Measurements from ENCODE around the gene CPED1.
"Not testable (repeated sequence)": the region's sequence is repeated elsewhere in the genome, so short reads cannot be mapped to it uniquely, and the experiment has no call there.

Gene CPED1

DNA sequence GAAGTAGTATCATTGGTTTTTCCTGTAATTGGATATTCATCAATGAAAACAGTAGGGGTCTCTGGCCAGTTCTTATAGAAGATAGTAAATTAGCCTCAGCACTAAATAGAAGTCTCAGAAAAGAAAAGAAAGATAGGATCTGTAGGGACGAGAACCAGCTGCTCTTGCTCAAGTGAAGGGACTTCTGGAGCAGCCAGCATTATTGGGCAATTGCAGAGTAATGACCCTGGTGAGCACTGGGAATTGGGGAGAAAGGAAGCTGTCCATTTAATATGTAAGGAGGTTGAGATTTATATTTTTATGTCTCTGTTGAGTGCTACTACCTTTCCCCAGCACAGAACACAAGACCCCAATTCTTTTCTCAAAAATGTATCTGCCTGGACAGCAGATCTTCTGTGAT, 279.1 kb downstream of the CPED1 start:
- DNase-seq: no peak

DNA sequence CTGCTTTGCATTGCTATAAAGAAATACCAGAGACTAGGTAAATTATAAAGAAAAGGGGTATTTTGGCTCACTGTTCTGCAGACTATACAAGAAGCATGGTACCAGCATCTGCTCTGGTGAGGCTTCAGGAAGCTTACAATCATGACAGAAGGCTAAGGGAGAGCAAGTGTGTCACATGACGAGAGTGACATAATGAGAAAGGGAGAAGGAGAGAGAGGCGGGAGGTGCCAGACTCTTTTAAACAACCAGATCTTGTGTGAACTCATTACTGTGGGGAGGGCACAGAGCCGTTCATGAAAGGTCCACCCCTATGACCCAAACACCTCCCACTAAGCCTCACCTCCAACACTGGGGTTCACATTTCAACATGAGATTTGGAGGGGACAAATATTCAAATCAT, 281.3 kb downstream of the CPED1 start:
- no peak for DNase-seq

DNA sequence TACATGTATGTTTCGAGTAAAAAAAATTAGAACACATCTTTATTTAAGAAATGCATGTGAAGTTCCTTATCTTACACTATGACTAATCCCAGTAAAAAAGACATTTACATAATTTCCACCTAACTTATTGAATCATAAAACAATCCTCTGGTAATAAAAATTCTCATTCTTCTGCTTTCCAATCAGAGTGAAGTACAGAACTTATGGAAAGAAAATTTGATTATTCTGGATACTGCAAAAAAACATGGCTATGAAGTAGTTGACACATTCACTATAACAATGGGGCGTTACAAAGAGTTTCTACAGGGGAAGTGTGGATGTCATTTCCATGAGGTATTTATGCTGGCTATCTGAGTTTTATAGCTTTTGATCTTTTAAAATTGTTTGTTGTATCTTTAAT, 282.6 kb downstream of the CPED1 start:
- no peak for DNase-seq

DNA sequence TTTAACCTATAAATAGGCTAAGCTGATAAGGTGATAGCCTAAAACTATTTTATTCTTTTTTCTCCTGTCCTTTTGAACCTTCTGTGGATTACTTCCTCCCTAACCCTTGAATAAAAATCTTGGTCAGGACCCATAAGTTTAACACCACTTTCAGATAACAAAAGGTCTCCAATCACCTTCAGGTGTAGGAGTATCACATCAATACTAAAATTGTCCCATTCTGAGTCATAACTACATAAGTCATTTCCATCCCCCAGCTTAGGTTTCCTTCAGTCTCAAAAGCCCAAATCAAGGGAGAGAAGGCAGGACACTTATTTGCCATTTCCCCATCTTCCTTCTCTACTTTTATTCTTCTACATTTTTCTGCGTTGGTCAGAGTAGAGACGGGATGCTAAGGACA, 283.4 kb downstream of the CPED1 start:
- DNase-seq: no peak

DNA sequence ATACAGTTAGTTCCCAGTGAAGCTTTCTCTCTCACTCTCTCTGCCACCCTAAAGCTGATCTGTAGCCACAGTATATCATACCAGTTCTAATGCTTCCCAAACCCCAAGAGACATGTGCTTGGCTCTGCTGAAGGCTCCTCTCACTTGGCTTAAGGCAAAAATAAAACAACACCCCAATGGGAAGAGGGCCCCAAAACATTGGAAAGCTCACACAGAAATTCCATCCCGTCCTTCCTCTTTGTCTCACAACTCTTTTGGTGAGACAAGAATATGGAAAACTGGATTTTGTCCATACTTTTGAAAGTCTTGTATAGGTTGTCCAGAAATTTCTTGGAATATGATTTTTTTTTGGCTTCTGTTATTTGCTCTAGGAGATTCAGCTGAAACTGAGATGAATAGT, 284.2 kb downstream of the CPED1 start:
- DNase-seq: no peak

DNA sequence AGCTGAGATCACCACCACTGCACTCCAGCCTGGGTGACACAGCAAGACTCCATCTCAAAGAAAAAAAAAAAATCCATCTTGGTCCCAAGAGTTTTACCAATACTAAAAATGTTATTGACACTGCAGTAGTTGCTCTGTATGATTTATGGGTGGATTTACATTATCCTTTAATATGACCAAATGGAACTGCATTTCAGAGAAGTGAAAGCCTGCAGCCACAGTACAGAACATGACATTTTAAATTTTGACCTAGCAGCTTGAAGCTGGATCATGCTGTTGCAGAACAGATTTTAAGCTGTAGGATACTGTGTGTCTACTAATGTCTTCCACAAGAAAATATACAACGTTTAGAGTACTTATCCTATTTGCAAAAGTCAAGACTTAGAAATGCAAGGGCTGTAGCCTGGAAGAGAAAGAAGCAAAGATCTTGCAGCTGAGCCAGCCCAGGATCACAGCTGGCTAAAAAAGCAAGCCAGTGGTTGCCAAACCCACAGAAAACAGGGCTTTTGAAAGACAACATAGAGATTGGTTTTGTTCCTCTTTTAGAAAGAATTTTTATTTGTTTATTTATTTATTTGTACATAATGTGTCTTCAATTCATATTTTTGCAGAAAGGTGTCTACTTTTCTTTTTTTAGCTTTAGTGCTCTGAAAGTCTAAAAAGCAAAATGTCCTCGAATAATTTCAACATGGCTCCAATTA, 285.1 kb downstream of the CPED1 start:
- peak; percentile 72 for DNase-seq

DNA sequence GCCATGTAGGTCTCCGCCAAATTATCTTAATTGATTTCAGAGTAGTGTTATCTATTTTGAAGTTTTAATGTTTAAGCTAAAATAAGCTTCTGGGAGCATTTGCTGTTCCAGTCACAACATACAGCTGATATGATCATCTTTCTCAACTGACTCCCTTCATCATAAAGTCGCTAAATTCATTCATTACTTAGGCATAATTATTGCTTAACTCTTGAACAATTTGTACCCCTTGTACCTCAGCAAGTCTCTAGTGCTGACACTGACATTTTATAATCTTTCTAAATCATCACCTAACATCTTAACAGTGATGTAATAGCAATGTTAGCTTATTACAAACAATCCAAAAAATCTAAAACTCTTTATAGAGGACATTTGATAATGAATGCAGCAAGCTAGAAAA, 286.0 kb downstream of the CPED1 start:
- no peak for DNase-seq

DNA sequence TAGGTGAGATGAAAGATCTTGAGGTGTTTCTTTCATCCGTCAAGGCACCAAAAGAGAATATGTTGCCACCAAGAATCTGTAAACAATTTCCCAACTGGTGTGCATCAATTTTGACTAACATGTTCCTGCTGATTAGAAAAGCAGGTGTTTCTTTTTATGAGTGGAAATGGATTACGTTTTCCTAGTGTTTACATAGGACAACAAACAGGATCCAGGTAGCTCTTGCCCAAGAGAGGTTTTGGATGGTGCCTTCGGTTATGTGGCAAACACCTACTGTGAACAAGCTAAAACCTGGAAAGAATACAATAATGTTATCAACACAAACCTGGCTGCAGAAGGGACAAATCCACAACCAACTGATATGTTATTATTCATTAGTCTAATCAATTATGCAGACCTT, 286.7 kb downstream of the CPED1 start:
- DNase-seq: no peak

DNA sequence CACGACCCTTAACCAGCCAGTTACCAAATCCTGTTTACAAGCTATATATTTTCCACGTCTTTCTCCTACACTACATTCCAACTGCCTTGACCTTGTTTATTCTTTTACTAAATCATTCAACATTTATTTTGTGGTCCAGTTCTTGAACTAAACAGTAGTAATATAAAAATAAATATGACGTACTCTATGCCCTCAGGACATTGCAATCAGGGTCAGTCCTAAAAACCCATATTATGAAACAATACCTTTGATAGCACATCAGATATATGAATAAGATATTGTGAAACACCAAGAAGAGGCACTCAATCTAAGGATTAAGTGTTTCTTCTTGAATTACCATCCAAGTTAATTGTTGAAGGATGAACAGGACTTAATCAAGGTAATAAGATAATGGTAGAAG, 287.8 kb downstream of the CPED1 start:
- no peak for DNase-seq

DNA sequence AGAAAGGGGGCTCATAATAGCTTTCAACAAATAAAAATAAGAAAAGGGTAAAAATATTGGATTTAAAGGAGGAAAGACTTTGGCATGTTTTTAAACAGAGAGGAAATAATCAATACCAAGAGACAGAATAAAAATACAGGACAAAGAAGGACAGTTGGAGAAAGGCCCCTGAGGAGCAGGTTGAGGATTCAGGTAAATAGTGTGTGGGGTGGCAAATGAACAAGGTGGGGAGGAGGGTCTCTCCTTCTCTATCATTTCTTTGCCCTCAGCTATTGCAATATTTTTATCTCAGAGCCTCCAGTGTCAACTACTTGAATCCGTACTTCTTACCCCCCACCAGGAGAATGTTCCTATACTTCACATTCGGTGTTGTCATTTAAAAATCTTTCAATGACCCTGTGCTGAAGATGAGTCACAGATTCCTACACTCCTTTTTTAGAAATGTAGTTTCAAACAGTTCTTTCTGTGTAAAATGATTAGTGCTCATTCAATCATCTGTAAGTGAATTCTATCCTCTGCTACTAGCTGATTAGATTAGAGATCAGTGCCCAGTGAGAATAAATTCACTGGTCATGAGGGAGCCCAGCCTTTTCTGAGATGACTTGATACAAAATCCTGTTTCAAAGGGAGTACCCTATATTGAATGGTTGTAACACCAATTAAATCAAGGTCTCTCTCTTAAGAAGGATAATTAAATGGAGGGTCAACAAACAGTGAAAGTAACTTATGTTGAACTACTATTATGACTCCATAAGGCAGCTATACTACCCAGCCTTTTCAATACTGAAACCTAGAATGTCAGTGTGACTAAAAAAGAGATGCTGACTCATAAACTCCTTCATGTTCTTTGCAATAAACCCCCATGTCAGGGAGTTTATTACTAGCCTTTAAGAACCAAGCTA, 289.9 kb downstream of the CPED1 start:
- peak; percentile 17 for DNase-seq

DNA sequence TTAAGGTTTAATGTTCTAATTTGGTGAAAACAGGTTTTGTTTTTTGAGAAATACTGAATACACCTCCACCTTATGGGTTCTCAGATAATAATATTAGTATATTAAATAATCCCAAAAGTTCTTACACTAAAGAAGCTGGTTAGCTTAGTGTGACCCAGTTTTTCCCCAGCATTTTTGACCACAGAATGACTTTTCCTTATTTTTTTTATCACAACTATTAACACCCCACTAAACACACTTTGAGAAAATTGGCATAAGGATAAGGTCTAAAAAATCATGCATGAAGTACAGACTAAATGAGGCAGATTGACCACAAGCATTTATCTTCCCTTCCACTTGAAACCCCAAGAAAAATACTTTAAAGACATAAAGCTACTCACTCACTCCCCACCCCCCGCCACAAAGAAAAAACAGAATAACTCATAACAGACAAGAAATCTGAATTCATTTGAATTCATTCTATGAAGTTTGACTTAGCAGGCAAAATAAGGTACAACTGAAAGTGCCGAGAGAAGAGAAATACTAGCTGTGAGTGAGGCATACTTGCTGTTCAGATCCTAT, 290.6 kb downstream of the CPED1 start:
- no peak for DNase-seq

DNA sequence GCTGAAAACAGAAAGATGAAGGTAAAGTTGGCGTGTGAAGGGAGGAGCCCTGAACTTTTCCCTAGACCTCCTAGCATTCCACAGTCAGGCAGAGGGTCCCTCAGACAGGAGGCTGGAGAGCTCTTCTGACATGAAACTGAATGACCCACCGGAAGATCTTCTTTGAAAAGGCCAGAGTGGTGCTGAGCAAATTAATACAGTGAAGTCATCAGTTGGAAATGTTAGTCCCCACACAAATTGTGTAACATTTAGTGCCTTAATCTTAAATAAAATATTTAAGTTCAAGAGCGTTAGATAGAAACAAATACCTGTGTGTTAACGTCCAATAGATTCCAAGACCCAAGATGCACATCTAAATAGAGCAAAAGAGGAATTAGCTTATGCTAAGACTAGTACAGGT, 291.3 kb downstream of the CPED1 start:
- no peak for DNase-seq

DNA sequence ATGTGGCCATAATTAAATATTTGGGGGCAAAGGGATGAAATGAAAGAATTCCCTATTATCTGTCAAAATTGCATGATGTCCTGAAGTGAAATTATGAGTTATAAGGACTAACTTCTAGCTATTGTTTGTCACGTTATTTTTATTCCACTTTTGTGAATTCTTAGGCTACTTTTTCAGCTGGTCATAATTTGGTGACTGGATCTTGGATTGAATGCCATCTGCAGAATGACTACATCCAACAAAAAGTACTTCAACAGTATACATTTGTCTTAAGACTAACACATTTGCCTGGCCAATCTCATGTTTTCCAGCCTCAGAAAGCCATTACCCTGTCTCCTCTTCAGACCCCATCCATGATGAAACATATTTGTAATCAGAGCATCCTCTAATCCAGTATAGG, 292.1 kb downstream of the CPED1 start:
- no peak for DNase-seq

DNA sequence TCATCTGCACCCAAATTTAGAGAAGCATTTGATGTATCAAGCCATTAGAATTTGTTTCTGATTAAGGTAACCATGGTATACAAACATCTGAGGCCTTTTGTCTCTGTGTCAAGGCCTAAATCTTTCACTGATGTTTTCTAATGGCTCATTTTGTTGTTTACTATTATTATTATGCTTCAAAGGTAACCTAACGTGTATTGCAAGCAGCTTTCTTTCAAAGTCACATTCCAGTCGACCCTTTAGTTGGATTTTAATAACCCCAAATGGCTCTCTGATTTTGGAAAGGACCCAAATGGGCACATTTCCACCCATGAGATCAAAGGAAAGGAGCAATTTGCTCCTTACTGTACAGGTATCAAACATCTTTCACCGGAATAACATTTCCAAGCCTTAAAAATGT, 293.6 kb downstream of the CPED1 start:
- DNase-seq: no peak

DNA sequence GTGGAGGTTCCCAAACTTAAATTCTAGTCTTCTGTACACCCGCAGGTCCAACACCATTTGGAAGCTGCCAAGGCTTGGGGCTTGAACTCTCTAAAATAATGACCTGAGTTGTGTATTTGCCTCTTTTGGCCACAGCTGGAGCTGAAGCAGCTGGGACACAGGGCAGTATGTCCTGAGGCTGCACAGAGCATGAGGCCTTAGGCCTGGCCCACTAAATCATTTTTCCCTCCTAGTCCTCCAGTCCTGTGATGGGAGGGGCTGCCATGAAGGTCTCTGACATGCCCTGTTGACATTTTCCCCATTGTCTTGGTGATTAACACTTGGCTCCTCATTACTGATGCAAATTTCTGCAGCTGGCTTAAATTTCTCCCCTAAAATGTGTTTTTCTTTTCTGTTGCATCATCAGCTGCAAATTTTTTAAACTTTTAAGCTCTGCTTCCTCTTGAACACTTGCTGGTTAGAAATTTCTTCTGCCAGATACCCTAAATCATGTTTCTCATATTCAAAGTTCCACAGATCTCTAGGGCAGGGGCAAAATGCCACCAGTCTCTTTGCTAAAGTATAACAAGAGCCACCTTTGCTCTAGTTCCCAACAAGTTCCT, 296.7 kb downstream of the CPED1 start:
- DNase-seq: no peak

DNA sequence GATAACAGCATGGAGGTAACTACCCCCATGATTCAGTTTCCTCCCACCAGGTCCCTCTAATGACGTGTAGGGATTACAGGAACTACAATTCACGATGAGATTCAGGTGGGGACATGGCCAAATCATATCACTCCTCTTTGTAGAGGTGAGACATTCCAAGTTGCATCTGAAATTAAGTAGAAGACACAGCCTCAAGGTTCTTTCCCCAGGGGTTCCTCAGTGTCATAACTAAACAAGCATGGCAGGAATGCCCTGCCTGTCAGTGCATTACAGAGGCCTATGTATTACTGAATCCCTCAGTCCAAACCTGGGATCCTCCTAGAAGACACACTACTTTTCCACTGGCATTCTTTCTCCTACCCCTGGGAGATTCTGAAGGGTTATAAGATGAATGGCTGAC, 297.7 kb downstream of the CPED1 start:
- no peak for DNase-seq

DNA sequence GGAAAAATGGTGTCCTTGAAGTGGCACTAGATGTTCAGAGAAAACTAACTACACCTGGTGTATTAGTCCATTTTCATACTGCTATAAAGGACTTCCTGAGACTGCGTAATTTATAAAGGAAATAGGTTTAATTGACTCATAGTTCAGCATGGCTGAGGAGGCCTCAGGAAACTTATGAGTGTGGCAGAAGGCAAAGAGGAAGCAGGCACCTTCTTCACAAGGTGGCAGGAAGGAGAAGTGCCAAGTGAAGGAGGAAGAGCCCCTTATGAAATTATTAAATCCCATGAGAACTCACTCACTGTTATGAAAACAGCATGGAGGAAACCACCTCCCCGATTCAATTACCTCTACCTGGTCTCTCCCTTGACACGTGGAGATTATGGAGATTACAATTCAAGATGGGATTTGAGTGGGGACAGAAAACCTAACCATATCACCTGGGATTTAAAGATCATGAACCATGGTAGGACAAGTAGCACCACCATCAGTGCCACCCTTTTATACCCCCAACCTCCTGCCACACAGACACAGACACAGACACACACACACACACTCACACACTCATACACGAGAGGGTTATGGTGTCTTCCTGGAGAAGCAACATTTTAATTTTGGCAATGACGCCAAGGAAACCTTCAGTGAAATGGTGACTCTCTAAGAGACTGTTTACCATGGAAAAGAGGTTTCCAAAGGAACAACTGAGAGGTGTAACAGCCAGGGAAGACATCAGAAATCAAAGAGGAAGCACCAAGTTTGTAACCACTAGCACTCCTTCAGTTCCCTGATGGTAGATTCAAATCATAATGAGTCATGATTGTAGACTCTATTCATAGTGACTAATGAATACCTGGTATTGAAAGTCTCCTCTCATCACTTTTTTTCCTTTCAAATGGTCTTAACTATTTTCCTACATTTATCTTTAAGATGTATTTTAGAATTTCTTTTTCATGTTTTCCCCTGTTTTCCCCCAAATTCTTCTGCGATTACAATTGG, 298.5 kb downstream of the CPED1 start:
- peak; percentile 10 for DNase-seq

DNA sequence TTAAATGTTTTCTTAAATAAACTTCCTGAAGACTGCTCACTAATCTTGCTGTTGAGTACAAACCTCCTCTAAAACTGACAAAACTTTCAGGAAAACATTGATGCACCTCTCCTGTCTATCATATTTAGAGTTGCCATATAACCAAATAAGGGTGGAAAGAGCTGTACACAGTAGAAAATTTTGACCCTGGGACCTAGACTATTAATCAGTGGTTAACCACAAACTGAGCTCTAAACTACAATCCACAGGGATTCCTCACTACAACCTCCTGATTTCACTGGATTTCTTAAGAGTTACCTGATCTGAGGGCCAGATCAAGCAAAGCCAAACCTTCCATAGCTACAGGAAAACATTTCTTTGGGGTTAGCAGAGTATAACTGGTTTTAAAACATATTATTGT, 300.4 kb downstream of the CPED1 start:
- no peak for DNase-seq

DNA sequence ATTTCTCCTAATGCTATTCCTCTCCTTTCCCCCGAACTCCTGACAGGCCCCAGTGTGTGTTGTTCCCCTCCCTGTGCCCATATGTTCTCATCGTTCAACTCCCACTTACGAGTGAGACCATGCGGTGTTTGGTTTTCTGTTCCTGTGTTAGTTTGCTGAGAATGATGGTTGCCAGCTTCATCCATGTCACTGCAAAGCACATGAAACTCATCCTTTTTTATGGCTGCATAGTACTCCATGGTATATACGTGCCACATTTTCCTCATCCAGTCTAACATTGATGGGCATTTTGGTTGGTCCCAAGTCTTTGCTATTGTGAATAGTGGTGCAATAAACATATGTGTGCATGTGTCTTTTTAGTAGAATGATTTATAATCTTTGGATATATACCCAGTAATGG, 301.4 kb downstream of the CPED1 start:
- not testable (repeated sequence) for DNase-seq

DNA sequence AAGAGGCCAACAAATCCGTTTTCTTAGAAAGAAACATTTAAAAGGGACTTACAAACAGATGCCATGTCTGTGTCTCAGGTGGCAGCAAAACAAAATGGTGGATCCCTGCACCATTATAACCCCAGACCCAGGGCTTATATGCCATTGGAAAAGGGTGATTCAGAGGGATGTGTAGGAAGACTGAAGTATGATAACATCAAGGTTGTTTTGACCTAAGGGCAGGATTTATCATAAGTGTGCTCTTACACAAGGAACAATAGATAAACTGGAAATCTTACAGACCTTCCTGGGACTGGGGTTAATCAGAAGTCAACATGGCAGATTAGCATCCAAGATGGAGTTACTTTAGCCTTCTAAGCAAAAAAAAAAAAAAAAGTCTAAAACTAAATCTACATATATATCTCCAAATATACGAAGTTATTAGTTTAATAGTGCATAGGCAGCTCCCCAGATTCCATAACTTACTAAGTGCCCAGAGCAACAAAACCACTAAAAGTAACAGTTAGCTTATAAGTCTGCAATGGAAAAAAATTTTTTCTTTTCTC, 306.0 kb downstream of the CPED1 start:
- no peak for DNase-seq

DNA sequence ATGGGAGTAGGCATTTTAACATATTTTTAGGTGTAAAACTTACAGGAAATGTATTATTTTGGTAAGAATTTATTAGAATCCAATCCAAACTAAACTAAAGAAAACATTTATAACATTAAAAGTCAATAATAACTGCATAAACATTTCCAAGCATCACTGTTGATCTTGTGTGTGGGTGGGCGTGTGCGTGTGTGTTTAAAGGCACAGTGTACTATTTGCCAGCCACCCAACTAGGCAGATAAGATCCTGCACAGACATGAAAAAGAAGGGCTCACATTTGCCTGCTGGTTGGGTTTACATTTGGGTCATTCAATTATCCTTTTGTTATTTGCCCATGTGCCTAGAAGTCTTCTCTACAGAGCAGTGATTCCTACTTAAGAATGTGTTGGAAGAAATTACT, 309.3 kb downstream of the CPED1 start:
- DNase-seq: no peak

DNA sequence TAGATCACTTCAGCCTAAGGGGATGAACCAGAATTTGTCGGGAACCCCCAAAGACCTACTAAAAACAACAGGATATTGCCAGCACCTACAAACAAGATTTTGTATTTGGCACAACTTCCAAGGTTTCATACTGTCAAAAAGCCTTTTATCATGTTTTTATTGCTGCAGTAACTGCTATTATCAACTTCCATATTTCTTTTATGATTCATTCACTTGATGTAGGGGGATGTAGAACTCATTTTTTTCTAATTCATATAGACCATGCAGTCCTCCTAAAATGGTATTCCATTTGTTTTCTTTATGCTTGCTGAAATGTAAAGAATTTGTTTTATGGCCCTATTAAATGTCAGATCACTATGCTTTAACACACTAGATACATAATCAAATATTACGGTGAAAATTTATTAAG, 310.3 kb downstream of the CPED1 start:
- DNase-seq: no peak

Data from MV-4-11 (cell line).